DND-41 (cell line): ENCODE results near the gene DIAPH2.

Experiments used
- ATAC-seq: fragments of 200-7000 bp; cut with Tn5 transposase; 3 replicates; pipeline ENCODE4 v1.9.1; 2021; ENCODE audit warnings: low read depth; ENCODE audit not compliant: insufficient read depth
- DNase-seq: peaks from one replicate; pipeline ENCODE4 v3.0.0-alpha.2; 2020
- H2AFZ ChIP-seq: 2 replicates; pipeline ENCODE4 v1.6.0; 2012; ENCODE audit warnings: low read depth, low read length
- H3K27ac ChIP-seq: 2 replicates; pipeline ENCODE4 v1.5.1; 2012; ENCODE audit warnings: low read length, inconsistent platforms
- H3K27me3 ChIP-seq: fragments of 200-600 bp; sonication (generic); 2 replicates; pipeline ENCODE4 v1.6.0; 2012; ENCODE audit warnings: low read length, mild to moderate bottlenecking, inconsistent platforms; ENCODE audit not compliant: insufficient read depth, poor library complexity
- H3K36me3 ChIP-seq: 2 replicates; pipeline ENCODE4 v1.5.1; 2012; ENCODE audit warnings: low read length, inconsistent platforms; ENCODE audit not compliant: insufficient read depth
- H3K4me1 ChIP-seq: 2 replicates; pipeline ENCODE4 v1.5.1; 2012; ENCODE audit warnings: mild to moderate bottlenecking, low read length; ENCODE audit not compliant: insufficient read depth
- H3K4me2 ChIP-seq: 2 replicates; pipeline ENCODE4 v1.6.0; 2012; ENCODE audit warnings: mild to moderate bottlenecking, moderate library complexity, low read length, inconsistent platforms; ENCODE audit not compliant: insufficient read depth
- H3K4me3 ChIP-seq, 2 experiments: fragments of 200-600 bp in 1 of 2; shearing (Covaris generic) in 1 of 2; 2 replicates each; pipeline ENCODE4 v1.5.1; 2012 to 2016; ENCODE audit warnings: inconsistent platforms in 2 of 2, low read length in 2 of 2, mild to moderate bottlenecking in 2 of 2, low read depth in 1 of 2, moderate library complexity in 1 of 2
- H3K79me2 ChIP-seq: 2 replicates; pipeline ENCODE4 v1.6.0; 2012; ENCODE audit warnings: low read length, inconsistent platforms; ENCODE audit not compliant: insufficient read depth
- H3K9ac ChIP-seq: 2 replicates; pipeline ENCODE4 v1.6.0; 2012; ENCODE audit warnings: low read depth, mild to moderate bottlenecking, inconsistent platforms, low read length, moderate library complexity
- H3K9me3 ChIP-seq: 2 replicates; pipeline ENCODE4 v1.5.1; 2012; ENCODE audit warnings: low read length, moderate library complexity, mild to moderate bottlenecking, inconsistent platforms; ENCODE audit not compliant: insufficient read depth, severe bottlenecking
- H4K20me1 ChIP-seq: 2 replicates; pipeline ENCODE4 v1.6.0; 2012; ENCODE audit warnings: low read length; ENCODE audit not compliant: insufficient read depth
- CTCF ChIP-seq: IDR thresholded peaks from 2 replicates; pipeline ENCODE4 v1.5.1; 2012; ENCODE audit warnings: borderline replicate concordance, low read length, moderate library complexity, mild to moderate bottlenecking; ENCODE audit not compliant: poor library complexity, severe bottlenecking; ENCODE audit errors: extremely low read depth
- EZH2 ChIP-seq: IDR thresholded peaks from 3 replicates; pipeline ENCODE4 v1.6.1; 2012; ENCODE audit warnings: borderline replicate concordance, low read depth, mild to moderate bottlenecking, moderate library complexity, low read length, inconsistent platforms; ENCODE audit not compliant: severe bottlenecking

Gene DIAPH2

DNA sequence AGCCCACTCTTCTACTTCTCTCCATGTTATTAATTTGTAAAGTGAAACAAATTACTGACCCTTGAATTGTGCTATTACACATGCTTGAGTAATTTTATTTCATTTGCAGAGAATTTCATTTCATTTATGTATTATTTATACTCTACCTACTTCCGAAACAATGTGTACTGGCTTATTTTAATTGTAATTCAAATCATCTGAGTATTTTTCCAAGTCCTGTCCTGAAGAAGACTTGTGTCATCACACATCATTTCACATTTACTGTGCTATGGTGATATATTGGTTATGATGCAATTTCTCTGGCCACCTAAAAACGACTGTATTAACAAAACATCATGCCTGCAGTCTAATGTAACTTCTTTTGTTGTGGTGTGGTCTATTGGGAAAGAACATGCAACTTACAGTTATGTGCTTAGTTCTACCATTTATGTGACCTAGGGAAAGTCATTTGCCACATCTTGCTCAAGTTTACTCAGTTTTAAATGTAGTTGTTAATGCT, 583.6 kb downstream of the DIAPH2 start:
- no peak for TF ChIP-seq CTCF
- no peak for TF ChIP-seq EZH2
- Histone ChIP-seq H3K27ac (no peak overlapping the region), H4K20me1 (no peaks in the 10 kb centered on the region), H3K9ac (no peak overlapping the region), H2AFZ (no peak overlapping the region), H3K4me1 (no peaks in the 10 kb centered on the region), H3K9me3 (no peaks in the 10 kb centered on the region), H3K4me3 (no peak overlapping the region), H3K27me3 (no peaks in the 10 kb centered on the region), H3K4me2 (no peak overlapping the region), H3K79me2 (no peaks in the 10 kb centered on the region), H3K36me3 (no peaks in the 10 kb centered on the region)
- DNase-seq (no peak), ATAC-seq (no peak)

DNA sequence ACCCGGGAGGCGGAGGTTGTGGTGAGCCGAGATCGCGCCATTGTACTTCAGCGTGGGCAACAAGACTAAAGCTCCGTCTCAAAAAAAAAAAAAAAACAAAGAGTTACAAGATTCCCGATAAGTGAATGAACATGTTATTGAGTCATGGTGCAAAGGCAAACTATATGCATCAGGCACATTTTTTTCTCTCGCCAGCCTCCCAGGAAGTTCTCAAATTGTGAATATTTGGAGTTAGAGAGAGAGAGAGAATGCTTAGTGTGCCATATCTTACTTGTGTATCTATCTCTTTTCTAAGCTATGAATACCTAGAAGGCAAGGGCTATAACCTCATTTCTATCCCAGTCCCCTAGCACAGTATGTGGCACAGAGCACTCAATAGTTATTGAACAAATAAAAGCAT, 599.9 kb downstream of the DIAPH2 start:
- no peaks in the 10 kb centered on the region for H3K27me3 ChIP-seq
- no peak overlapping the region for H2AFZ ChIP-seq
- no peak overlapping the region for H3K9ac ChIP-seq
- H3K4me2 ChIP-seq = no peak overlapping the region
- no peak for DNase-seq
- no peak overlapping the region for H3K4me3 ChIP-seq
- no peak for TF ChIP-seq CTCF
- TF ChIP-seq EZH2 = no peak
- no peaks in the 10 kb centered on the region for H3K36me3 ChIP-seq
- H4K20me1 ChIP-seq = no peaks in the 10 kb centered on the region
- H3K27ac ChIP-seq = no peak overlapping the region
- no peaks in the 10 kb centered on the region for H3K4me1 ChIP-seq
- H3K79me2 ChIP-seq = no peaks in the 10 kb centered on the region
- H3K9me3 ChIP-seq = no peaks in the 10 kb centered on the region
- no peak for ATAC-seq

GRCh38 chrX:97290199-97290598, 605.6 kb downstream of the DIAPH2 start:
- Histone ChIP-seq H3K79me2 (no peaks in the 10 kb centered on the region), H3K4me1 (no peaks in the 10 kb centered on the region), H4K20me1 (no peaks in the 10 kb centered on the region), H3K36me3 (no peaks in the 10 kb centered on the region), H3K4me3 (no peak overlapping the region), H3K27me3 (no peaks in the 10 kb centered on the region), H3K9ac (no peak overlapping the region), H3K9me3 (no peaks in the 10 kb centered on the region), H3K27ac (no peak overlapping the region), H2AFZ (no peak overlapping the region), H3K4me2 (no peak overlapping the region)
- DNase-seq = no peak
- no peak for ATAC-seq
- no peak for TF ChIP-seq CTCF
- TF ChIP-seq EZH2 = no peak

- Histone ChIP-seq H3K36me3 (no peaks in the 10 kb centered on the region), H3K27me3 (no peaks in the 10 kb centered on the region), H3K9ac (no peak overlapping the region), H4K20me1 (no peaks in the 10 kb centered on the region), H2AFZ (no peak overlapping the region), H3K4me2 (no peak overlapping the region), H3K27ac (no peak overlapping the region), H3K4me1 (no peaks in the 10 kb centered on the region), H3K79me2 (no peaks in the 10 kb centered on the region), H3K4me3 (no peak overlapping the region), H3K9me3 (no peaks in the 10 kb centered on the region)
- ATAC-seq (no peak), DNase-seq (no peak)
- TF ChIP-seq CTCF (no peak), EZH2 (no peak)
Measured at GRCh38 chrX:97294041-97294440, 609.4 kb downstream of the DIAPH2 start.
